ENCODE data around the gene POLR2E.

The POLR2E gene

DNA sequence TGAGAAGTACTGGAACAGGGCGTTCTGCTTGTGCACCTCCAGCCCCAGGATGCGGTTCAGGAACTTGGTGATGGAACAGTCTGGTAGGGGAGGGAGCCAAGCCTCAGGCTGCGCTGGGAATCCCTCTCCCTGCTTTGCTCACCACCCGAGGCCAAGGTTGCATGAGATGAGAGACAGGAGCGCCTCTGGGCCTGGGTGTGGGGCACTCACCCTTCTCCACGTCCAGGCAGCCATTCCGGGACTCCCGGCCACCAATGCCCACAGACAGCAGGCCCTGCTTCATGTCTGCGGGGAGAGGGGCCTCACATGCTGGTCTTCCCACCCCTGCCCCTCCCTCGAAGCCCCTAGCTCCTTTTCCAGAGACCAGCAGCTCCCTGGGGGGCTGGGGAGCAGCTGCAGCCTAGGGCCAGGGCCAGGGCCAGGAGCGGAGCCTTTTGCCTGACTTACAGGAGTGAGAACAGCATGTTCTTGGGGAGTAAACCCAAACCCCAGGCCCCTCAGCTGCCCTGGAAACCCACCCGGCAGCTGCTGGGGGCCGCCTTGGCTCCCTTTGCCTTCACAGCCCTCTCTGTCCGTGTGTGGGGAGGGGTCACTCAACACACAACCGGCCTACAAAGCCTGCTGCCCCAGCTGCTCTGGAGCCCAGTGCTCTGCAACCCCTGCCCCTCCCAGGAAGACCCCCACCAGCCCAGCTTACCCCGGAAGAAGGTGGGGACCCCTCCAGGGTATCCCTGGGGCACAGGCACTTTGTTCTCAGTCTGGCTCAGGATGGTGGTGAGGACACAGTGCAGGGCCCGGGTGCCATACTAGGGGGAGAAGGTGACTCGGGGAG lies 15.8 kb upstream of the POLR2E start:
- DNase-seq (ENCODE audit: low spot score), result no peak

DNA sequence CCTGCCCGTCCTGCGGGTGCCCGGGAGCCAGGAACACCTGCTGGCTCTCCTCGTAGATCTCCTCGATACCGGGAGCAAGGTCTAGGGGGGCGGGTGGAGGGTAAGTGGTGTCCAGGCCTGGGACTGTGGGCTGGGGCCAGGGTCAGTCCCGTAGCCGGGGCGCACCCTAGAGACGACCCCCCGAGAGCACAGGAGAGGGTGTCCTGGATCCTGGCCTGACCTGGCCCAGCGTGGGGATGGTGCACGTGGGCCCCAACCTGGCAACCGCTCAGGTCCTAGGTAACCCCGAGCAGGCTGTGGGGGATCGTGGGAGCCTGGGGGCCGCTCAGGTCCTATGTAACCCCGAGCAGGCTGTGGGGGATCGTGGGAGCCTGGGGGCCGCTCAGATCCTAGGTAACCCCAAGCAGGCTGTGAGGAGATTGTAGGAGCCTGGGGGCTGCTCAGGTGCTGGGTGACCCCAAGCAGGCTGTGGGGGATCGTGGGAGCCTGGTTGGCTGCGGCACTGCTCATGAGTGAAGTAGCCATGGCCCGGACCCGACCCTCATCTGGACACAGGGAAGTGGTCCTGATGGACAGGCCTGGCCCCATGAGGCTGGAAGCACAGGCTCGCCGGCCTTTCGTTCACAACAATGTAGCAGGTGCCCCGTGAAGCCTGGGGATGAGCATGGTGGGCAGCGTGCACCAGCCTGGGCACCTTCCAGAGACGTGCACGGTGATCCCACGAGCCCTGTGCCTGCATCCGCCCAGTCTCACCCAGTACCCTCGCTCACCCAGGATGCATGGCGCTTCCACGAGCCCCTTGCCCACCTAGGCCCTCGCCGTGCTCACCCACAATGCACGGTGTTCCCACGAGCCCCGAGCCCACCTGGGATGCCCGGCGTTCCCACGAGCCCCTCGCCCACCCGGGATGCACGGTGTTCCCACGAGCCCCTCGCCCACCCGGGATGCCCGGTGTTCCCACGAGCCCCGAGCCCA lies 14.8 kb upstream of the POLR2E start:
- no peak for DNase-seq (ENCODE audit: low spot score)

DNA sequence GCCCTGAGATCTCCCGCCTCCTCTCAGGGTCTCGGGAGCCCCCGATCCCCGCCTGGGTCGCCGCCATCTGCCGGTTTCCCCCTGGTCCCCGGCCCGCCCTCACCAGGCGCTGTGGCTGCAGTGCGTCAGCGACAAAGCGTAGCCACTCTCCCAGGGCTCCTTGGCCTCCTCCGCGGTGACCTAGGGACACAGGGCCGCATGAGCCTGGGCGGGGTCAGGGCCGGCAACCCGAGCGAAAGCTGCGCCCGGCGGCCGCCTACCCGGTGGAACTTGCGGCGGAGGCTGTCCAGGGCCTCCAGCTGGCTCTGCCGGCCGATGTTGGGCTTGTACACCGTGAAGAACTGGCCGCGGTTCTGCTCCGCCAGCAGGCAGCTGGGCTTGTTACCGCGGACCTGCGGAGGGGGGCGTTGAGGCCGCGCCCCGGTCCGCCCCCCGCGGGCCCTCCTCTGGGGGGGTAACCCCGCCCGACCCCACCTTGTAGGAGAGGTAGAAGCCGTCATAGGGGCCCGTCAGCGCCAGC lies 13.9 kb upstream of the POLR2E start:
- no peak for DNase-seq (ENCODE audit: low spot score)

DNA sequence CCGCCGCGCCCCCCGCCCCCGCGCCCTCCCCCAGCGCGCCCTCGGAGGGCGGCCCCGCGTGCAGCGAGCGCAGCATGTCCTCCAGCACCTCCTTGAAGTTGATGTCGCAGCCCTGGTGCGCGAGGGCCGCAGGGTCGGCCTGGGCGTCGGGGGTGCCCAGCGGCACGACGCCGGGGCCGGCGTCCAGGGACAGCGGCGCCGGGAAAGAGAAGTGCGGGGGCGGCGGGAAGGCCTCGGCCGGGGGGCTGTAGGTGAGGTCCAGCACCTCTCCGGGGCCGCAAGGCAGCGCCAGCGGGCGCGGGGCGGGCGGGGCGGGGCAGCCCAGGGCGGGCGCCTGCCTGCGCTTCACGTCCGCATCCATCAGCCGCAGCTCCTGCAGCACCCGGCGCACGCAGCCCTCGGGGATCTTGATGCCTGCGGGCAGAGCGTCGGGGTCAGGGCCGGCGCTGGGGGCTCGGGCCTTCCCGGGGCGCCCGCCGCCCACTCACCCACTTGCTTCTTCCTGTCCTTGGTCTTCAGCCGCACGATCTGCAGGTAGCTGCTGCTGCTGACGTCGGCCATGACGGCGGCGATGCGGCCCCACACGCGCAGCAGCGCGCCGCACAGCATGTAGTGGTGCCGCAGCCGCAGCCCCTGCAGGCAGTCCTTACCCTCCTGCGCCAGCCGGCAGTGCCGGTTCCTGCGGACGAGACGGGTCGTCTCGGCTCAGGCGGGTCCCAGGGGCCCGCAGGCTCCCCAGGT lies 13.3 kb upstream of the POLR2E start:
- DNase-seq (ENCODE audit: low spot score), result no peak

DNA sequence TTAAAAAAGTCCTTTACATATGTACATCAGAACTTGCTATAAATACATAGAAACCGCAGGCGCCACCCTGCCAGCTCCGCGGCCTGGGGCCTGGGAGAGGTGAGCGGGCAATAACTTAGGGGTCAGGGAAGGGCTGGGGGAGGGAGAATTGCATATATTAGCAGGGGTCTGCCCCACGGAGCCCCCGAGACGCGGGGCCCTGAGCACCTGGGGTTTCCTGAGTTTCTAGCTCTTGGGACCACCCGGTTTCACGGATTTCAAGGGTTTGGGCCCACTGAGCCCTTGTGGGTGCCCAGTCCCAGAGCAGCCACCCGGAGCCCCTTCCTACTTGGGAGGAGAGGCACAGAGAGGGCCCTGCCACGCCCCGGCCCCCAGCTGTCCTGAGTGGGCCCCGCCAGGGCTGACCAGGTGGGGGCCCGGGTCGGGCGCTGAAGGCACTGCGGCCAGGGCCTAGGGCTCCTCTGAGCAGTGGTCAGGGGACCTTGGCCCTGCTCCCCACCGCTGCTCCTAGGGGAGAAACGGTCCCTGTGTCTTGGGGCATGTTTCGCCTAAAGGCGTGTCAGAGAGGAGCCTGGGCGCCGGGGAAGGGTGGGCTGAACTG lies 12.6 kb upstream of the POLR2E start:
- DNase-seq (ENCODE audit: low spot score), result no peak

DNA sequence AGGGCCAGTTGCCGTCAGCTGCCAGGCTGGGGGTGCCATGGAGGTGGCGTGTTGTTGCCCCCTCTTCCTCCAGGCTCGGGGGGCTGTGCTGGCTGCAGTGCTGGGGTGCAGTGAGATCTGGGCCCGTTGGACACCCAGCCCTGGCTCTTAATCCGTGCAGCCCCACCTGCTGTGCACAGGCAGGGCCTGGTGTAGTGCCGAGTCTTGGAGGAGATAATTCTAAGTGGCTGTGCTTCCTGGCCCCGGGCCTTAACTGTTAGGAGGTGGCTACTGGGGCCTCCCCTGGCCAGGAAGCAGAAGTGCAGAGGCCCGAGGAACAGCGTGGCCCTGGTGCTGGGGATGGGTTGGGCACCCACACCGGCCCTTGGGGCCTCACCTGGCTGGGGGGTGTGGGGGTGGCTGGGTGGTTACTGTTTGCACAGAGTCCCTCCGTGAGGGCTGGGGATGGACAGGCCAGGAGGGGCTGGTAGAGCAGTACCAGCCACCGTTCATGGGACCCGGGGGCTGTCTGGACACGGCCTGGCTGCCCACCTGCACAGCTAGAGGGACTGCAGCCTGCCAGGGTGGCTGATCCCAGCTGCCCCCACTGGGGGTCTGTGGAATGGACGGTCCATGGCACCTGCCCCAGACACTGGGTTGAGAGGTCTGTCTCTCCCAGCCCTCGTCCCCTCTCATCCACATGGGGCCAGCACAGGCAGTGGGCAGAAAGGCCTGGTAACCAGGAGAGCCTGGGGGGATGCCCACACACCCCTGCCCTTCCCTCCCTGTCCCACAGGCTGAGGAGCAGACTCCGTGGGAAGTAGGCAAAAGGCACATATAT lies 11.9 kb upstream of the POLR2E start:
- DNase-seq (ENCODE audit: low spot score), result no peak

DNA sequence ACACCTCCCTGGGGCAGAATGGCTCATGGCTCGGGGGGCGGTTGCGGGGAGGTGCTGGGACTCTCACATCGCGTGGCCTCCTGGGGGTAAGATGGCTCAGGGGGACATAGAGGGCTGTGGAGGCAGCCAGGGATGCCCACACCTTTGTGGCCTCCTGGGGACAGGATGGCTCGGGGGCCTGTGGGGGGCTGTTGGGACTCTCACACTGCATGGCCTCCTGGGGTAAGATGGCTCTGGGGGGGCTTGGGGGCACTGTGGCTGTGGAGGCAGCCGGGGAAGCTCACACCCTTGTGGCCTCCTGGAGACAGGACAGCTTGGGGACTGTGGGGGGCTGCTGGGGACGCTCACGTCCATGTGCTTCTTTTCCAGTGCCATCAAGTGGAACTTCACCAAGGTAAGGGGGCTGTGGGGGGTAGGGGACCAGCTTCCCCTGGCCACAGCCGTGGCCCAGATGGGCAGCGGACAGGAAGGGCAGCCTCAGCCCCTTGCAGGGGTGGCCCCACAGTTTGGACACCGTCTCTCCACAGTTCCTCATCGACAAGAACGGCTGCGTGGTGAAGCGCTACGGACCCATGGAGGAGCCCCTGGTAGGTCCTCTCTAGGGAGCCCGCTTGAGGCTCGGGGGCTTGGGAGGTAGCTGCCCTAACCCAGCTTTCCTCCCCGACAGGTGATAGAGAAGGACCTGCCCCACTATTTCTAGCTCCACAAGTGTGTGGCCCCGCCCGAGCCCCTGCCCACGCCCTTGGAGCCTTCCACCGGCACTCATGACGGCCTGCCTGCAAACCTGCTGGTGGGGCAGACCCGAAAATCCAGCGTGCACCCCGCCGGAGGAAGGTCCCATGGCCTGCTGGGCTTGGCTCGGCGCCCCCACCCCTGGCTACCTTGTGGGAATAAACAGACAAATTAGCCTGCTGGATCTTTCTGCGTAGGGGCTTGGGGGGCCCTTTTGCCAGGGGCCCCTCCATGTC lies 11.0 kb upstream of the POLR2E start:
- DNase-seq (ENCODE audit: low spot score), result no peak

DNA sequence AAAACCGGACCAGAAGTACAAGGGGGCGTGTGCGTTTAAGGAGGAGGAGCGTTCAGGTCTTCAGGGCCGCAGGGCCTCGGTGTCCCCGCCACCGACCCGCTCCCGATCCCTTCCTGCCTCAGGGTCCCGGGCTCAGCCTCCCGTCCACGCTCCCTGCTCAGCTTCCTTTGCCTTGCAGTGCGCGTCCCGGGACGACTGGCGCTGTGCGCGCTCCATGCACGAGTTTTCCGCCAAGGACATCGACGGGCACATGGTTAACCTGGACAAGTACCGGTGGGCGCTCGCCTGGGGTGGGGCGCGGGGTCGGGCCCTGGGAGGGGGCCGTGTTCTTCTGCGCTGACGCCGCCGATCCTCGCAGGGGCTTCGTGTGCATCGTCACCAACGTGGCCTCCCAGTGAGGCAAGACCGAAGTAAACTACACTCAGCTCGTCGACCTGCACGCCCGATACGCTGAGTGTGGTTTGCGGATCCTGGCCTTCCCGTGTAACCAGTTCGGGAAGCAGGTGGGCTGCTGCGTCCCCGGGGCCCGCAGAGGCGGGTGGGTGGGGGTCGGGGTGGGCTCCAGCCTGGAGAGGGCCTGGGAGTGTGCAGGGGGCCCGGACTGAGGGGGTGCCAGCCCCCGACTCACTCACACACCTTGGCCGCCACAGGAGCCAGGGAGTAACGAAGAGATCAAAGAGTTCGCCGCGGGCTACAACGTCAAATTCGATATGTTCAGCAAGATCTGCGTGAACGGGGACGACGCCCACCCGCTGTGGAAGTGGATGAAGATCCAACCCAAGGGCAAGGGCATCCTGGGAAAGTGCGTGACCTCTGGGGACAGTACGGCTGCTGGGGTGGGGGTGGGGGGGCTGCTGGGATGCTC lies 10.1 kb upstream of the POLR2E start:
- no peak for DNase-seq (ENCODE audit: low spot score)

DNA sequence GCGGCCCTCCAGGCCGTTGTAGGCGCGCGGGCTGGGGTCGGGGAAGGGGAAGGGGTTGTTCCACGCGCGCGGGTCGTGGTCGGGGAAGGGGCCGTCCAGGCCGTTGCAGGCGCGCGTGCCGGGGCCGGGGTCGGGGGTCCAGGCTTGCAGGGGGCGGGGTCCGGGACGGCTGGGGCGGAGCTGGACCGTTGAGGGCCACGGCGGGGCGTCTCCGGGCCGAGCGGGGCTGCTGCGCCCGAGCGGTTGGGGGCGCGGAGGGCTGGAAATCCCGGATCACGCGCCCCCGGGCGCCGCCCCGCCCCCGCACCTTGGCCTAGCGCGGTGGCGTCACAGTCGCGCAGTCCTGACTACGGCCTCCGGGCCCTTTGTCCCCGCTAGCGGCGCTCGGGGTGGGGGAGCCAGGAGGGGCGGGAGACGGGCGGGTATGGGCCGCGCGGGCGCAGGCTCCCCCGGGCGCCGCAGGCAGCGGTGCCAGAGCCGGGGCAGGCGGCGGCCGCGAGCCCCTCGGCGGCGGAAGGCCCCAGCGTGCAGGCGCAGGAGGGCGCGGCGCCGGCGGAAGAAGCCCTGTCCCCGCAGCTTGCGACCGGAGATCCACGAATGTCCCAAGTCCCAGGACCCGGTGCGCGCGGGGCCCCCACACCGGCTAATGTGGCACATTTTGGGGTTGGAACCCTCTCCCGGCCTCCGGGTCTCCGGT lies 9.3 kb upstream of the POLR2E start:
- peak; percentile 45 for DNase-seq (ENCODE audit: low spot score)

DNA sequence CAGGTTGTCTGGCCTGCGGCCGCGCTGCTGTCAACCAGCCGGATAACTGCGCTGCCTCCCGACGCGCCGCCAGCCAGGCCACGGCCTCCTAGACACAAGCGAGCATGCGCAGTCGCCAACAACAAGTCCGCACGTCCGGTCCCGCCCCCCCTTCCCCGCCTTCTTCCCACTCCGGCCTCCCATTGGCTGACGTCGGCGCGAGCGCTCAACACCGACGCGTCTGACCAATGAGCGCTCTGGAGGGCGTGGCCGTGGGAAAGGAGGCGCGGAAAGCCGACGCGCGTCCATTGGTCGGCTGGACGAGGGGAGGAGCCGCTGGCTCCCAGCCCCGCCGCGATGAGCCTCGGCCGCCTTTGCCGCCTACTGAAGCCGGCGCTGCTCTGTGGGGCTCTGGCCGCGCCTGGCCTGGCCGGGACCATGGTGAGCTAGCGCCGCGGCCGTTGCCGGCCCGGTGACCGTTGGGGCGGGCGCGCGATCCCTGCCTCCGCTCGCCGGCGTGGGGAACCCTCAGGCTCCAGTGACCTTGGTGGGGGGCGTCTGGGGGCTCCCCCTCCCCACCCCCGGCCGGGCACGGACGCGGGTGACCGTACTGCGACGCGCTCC lies 8.6 kb upstream of the POLR2E start, which contains the start of gene GPX4:
Gene GPX4, plus strand, starts transcription at position 287 of the 603 bp plus-strand sequence. Its CDS starts 50 bp downstream, at position 337.
- peak; percentile 99 for DNase-seq (ENCODE audit: low spot score)

DNA sequence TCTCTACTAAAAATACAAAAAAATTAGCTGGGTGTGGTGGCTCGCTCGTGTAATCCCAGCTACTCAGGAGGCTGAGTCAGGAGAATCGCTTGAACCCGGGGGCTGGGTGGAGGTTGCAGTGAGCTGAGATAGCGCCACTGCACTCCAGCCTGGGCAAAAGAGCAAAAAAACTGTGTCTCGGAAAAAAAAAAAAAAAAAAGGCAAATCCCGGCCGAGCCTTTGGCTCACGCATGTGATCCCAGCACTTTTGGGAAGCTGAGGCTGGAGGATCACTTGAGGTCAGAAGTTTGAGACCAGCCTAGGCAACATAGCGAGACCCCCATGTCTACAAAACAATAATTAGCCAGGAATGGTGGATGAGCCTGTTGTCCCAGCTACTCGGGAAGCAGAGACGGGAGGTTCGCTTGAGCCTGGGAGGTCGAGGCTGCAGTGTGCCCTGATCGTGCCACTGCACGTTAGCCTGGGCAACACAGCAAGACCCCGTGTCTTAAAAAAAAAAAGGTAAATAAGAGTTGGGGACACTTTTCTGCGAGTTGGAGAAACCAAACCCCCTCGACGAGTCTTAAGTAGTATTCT lies 8.0 kb upstream of the POLR2E start:
- DNase-seq (ENCODE audit: low spot score), result no peak

DNA sequence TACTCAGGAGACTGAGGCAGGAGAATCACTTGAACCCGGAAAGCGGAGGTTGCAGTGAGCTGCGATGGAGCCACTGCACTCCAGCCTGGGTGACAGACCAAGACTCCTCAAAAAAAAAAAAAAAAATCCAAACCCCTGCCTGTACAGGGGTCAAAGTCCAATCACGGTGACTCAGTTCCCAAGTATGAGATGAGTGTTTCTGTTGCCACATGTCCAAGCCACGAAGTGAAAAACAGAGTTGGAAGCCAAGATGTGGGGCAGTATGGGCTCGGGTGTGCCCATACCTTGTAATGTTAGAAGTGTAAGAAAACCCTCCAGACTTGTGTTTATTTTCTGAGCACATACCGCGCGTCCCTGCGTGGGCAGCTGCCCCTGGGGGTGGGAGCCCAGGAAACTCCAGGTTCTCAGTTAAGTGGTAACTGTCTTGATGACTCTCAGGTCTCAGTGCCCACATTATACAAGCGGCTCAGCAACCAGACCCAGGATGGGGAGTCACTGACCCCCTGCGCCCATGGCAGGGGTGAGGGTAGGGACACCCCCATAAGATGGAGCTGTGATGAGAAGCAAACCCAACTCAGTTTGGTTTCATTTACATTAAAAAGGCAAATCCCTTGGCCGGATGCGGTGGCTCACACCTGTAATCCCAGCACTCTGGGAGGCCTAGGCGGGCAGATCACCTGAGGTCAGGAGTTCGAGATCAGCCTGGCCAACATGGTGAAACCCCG lies 7.4 kb upstream of the POLR2E start:
- no peak for DNase-seq (ENCODE audit: low spot score)

DNA sequence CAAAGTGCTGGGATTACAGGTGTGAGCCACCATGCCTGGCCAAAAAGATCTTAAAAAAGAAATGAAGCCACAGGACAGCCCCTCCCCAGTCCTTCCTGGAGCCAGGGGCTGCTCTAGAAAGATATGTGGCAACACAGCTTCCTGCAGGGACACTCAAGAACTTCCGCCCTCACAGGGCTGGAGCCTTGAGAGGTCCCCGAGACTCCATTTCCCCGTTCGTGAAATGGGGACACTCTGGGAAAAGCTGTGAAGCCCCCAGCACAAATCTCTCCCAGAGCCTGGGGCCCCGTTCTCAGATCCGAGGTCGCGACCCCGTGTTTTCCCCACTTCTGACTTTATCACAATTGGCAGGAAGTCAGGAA lies 6.1 kb upstream of the POLR2E start:
- no peak for DNase-seq (ENCODE audit: low spot score)

DNA sequence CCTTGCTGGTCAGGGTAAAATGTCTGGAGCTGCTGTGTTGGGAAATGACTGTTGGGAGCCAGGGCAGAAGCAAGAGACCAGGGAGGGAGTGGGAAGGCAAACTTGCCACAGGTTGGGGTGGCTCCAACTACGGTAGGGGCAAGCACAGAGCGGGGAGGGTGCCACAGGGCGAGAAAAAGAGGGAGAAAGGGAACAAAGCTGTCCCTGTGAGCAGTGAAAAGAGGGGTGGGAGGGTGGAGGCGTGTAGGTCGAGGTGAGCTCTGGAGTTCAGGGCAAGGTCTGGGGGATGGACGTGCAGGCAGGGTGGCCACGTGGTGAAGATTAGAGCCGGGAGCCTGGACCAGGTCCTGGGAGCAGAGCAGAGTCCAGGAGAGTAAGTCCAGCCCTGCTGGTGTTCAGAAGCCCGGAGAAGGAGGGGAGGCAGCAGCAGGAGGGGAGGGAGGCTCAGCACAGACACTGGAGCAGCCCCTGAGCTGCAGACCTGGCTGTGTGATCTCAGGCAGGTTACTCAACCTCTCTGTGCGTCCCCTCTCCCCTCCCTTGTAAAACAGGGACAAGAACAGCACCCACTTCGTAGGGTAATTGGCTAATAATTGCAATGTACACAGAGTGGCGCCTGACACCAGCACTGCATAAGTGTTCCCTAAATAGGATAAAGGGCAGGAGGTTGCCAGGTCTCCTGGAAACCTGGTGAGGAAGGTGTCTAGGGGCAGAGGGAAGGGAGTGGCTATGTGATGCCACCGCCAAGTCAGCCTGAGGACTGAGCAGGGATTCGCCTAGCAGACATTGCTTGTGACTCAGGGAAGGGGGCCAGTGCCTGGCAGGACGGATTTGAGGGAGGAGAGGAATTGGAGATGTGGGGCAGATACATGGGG lies 3.2 kb upstream of the POLR2E start:
- no peak for DNase-seq (ENCODE audit: low spot score)

DNA sequence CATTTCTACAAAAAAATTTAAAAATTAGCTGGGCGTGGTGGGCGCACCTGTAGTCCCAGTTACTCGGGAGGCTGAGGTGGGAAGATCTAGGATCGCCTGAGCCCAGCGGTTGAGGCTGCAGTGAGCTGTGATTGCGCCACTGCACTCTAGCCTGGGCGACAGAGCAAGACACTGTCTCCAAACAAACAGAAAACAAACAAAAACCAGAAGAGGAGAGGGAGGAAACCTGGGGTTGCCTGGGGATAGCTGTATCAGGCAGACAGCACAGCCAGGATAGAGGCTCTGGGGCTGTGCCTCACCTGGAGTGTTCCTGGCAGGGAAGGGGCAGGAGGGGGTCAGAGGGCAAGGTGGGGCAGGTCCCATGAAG lies 2.6 kb upstream of the POLR2E start:
- no peak for DNase-seq (ENCODE audit: low spot score)

DNA sequence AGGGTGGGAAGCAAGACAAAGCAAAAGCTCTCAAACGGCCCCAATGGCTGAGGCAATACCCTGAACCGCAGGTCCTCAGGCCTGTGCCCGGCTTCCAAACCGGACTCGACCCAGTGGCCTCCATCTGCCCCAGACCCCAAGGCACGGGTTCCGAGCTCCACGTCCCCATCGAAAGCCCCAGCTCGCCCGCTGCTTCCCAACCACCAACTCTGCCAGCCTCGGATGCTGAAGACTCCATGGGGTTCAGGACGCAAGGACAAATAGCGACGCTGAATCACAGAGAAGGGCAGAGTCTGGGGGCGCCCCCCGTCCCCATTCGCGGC lies 559 bp downstream of the POLR2E start:
- DNase-seq (ENCODE audit: low spot score), result no peak
